NCI-H128 (cell line): ENCODE measurements around the gene RHBDD1.
A peak's percentile ranks its signal among the peaks of the same experiment; 100 is the strongest.
"Not testable (repeated sequence)": the region's sequence is repeated elsewhere in the genome, so short reads cannot be mapped to it uniquely, and the experiment has no call there.

ENCODE experiments used
- DNase-seq: peaks from one replicate; lab custom pipeline; 2025; ENCODE audit not compliant: unreplicated experiment; lab: John Stamatoyannopoulos, UW

RHBDD1 gene

GRCh38 chr2:226799211-226799975 is 36.5 kb upstream of the RHBDD1 start, which contains the start of gene IRS1:
Gene IRS1, minus strand, starts transcription at chr2:226799820. Its CDS starts 1,082 bp downstream, at chr2:226798738.
- DNase-seq: no peak

GRCh38 chr2:226799976-226800940 is 35.6 kb upstream of the RHBDD1 start:
- no peak for DNase-seq

DNA sequence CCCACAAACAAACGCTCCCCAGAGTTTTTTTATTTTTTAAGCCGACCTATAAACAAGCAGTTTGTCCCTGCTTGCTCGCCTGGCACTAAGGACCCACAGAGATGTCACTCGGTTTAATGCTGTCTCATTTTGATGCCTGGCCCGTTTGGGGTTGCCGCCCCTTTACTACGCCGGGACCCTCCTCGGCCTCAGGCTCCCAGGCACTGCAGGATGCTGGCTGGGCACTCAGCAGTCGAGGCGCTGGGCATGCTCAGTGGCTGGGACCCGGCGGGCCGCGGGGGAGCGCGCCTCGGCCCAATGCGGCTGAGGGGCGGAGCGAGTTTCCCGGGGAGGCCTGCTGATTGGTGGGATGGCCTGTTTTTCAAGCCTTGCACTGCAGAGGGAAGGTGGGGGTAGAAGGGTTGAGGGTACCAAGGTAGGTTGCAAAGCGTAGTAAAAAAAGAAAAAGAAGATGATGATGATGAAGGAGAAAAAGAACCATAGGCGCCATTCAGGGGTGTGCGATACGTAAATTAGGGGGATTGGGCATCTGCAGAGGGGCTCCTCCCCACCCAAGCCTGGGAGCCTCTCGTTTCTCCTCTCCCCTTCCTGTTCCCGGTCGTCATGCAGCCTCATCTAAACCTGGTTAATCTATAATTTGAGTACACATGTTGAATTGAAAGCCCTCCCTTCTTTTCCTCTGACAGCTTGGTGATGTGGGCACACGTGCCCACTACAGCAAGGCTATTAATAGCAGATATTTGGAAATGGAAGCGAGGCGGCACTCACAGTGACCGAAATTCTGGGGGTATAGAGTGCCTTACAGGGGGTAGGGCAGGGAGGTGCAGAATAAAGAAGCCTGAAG is 34.7 kb upstream of the RHBDD1 start:
- DNase-seq: peak; percentile 68

DNA sequence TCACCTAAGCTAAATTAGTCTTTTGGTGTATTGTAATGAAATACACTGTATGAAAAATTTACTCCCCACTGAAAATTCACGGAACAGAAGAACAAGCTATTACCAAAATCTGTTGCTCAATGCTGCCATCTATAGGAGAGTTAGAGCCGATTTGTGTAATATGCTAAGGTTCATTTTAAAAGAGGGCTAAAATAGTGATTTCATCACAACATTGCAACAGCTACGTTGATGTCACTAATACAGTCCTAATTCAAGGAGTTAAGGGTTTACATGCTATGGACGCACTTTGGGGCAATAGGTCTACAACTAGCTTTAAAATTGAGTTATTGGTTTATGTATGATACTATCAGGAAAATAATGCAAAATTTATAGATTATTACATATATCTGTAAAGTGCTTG is 33.3 kb upstream of the RHBDD1 start:
- no peak for DNase-seq

GRCh38 chr2:226803410-226803809 is 32.4 kb upstream of the RHBDD1 start:
- DNase-seq: no peak

GRCh38 chr2:226813148-226813701 is 22.6 kb upstream of the RHBDD1 start:
- no peak for DNase-seq

- DNase-seq: no peak
Observed at GRCh38 chr2:226818930-226819329, 16.9 kb upstream of the RHBDD1 start.

GRCh38 chr2:226825056-226825455 is 10.8 kb upstream of the RHBDD1 start:
- DNase-seq: no peak

DNA sequence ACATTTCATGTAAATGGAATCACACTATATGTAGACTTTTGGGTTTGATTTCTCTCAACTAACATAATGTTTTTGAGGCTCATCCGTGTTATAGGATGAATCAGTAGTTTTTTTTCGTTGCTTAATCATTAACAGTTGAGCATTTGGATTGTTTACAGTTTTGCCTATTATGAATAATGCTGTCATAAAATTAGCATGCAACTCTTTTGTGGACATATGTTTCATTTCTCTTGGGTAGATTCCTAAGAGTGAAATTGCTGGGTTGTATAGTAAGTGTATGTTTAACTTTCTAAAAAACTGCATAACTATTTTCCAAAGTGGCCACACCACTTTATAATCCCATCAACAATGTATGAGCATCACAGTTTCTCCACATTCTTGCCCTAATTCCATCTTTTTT is 7.7 kb upstream of the RHBDD1 start:
- no peak for DNase-seq

DNA sequence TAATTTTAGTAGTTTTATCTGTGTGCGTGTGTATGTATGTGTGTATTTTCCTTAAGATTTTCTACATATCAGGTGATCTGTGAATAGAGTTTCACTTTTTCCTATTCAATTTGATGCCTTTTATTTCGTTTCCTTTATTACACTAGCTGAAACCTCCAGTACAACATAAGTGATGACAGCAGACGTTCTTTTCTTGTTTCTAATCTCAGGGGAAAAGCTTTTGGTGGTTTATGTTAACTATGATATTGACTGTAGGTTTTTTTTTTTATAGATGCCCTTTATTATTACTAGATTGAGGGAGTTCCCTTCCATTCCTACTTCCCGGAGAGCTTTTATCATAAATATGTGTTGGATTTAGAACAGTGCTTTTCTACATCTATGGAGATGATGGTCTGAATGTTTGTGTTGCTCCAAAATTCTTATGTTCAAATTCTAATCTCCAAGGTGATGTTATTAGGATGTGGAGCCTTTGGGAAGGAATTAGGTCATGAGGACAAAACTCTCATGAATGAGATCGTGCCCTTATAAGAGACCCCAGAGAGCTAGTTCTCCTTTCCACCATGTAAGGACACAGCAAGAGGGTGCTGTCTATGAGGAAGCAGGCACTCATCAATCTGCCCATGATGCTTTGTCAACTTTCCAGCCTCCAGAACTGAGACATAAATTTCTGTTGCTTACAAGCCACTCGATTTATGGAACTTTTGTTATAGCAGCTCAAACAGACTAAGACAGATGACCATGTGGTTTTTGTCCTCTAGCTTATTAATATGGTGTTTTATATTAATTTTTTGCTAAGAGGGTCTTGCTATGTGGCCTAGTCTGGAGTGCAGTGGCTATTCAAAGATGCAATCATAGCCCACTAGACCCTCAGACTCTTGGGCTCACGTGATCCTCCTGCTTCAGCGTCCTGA is 5.9 kb upstream of the RHBDD1 start:
- DNase-seq: no peak

DNA sequence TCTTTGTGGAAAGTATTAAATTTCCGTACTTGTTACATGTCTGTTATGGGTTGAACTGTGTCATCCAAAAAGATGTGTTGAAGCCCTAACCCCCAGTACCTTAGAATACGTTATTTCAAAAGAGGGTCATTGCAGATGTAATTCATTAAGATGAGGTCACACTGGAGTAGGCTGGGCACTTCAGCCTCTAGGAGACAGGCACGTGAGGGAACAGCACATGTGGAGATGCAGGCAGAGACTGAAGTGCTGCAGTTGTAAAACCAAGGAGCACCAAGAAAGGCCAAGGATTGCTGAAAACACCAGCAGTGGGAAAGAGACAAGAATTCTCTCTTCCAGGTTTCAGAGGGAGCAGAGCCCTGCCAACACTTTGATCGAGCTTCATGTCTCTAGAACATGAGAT is 4.6 kb upstream of the RHBDD1 start:
- DNase-seq: no peak

DNA sequence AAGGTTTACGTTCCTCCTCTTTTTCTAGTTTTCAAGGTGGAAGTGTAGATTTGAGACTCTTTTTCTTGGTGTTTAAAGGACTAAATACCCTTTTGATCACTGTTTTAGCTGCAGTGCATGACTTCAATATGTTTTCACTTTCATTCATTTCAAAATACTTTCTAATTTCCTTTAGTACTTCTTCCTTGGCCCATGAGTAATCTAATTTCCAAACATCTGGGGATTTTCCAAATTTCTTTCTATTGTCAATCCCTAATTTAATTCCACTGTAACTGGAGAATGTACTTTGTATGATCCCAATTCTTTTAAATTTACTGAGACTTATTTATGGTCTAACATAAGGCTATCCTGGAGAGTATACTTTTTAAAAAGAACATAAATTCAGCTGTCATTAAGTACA is 3.8 kb upstream of the RHBDD1 start:
- no peak for DNase-seq

GRCh38 chr2:226834880-226835279 is 974 bp upstream of the RHBDD1 start:
- not testable (repeated sequence) for DNase-seq

DNA sequence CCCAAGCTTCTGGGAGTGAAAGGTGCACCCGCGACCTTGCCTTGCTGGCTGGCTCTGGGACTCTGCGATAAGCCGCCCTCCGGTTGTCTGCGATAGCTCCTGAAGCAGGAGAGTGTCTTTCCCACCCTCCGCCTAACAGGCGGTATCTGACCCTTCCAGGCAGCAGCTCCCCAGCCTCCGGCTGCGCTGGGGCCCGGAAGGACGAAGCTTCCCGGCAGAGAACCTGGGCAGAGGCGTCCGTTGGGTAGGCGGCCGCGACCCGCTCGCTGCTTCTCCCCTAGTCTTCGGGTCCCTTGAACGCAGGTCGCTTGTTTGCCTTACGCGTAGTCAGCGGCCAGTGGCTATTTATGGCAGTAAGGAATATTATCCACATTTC is 446 bp upstream of the RHBDD1 start:
- DNase-seq: no peak

GRCh38 chr2:226836548-226836885 is 663 bp downstream of the RHBDD1 start:
- DNase-seq: no peak

DNA sequence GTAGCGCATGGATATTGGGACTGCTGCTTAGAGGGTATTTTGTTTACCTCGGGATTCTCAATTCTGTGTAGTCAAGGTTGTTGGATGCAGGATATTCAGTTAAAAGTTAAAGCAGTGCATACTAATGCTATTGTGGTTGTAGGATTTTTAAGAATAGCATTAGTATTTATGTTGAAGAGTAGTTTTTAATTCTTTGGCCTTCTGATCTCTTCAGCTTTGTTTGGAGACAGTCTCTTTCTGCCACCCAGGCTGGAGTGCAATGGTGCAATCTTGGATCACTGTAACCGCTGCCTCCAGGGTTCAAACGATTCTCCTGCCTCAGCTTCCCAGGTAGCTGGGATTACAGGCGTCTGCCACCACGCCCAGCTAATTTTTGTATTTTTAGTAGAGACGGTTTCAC is 1.5 kb downstream of the RHBDD1 start:
- DNase-seq: no peak

- no peak for DNase-seq
Observed at GRCh38 chr2:226837787-226838603, 2.1 kb downstream of the RHBDD1 start.

DNA sequence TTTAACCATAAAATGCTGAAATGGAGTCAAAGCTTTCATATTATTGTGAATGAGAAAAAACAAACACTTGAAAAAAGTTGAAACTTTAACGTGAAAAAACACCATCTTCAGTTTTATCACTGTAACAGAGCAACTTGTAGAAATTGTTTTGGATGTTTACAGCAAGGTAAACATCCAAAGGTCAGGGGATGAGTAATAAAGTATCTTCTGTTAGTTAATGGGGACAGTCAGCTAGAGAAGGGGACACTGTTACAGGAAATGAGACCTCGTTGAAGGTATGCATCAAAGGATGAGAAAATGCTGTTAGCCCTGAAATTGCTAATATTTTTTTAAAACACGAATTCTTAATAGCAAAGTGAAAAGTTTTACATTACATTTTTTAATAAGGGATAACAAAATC is 2.9 kb downstream of the RHBDD1 start:
- no peak for DNase-seq

DNA sequence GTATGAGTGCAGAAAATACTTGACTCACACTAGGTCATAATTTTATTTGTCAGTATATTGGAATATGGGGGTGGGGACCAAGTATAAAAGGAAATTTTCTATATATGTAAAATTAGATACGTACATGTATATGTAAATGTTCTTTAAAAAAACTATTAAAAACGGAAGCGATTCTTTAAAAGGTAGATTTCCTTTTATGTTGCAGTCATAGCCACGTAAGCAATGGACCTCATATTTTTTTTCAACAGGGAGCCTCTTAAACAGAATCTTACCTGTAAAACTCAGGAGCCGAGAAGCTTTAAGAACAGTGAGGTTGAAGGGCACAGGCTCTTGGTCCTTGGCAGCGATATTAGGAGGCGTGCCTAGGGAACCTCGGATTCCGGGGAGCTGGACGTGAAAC is 3.3 kb downstream of the RHBDD1 start:
- no peak for DNase-seq
